ENCODE measurements around the gene NEBL.

DNA sequence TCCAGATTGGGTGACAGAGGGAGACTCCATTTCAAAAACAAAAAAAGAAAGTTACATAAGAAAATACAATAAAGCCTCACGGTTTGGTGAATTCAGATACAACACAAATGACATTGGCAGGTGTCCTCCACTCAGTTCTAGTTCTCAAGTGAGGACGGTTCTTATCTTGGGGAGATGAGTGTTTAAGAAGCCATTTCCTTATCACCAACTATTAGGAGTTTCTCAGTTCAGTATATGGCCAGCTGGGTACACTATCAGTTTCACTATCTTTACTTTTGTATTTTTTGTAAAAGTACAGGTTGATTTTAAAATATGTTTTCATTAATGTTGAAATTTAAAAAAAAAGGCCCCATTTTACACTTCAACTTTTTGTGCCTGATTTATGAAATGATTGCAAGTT lies 36.6 kb upstream of the NEBL start:
- TF ChIP-seq EZH2 (IDR thresholded peaks at IDR 0.05): no peak
- TF ChIP-seq POLR2AphosphoS5 (IDR thresholded peaks at IDR 0.05; ENCODE audit: borderline replicate concordance, low read depth, low read length): no peak
